Measurements from ENCODE around the gene DDRGK1.

The DDRGK1 gene

GRCh38 chr20:3175270-3175669 lies 29.2 kb downstream of the DDRGK1 start:
- H3K27ac ChIP-seq, result no peak overlapping the region
- TF ChIP-seq, protein P1, sequence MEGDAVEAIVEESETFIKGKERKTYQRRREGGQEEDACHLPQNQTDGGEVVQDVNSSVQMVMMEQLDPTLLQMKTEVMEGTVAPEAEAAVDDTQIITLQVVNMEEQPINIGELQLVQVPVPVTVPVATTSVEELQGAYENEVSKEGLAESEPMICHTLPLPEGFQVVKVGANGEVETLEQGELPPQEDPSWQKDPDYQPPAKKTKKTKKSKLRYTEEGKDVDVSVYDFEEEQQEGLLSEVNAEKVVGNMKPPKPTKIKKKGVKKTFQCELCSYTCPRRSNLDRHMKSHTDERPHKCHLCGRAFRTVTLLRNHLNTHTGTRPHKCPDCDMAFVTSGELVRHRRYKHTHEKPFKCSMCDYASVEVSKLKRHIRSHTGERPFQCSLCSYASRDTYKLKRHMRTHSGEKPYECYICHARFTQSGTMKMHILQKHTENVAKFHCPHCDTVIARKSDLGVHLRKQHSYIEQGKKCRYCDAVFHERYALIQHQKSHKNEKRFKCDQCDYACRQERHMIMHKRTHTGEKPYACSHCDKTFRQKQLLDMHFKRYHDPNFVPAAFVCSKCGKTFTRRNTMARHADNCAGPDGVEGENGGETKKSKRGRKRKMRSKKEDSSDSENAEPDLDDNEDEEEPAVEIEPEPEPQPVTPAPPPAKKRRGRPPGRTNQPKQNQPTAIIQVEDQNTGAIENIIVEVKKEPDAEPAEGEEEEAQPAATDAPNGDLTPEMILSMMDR (IDR thresholded peaks at IDR 0.05), result no peak
- no peak for TF ChIP-seq ZFX (IDR thresholded peaks at IDR 0.05; ENCODE audit: borderline replicate concordance)

GRCh38 chr20:3174442-3175261 lies 29.8 kb downstream of the DDRGK1 start:
- no peak for TF ChIP-seq ZFX (IDR thresholded peaks at IDR 0.05; ENCODE audit: borderline replicate concordance)
- TF ChIP-seq, protein P1 (IDR thresholded peaks at IDR 0.05), result no peak
- H3K27ac ChIP-seq, result no peak overlapping the region

DNA sequence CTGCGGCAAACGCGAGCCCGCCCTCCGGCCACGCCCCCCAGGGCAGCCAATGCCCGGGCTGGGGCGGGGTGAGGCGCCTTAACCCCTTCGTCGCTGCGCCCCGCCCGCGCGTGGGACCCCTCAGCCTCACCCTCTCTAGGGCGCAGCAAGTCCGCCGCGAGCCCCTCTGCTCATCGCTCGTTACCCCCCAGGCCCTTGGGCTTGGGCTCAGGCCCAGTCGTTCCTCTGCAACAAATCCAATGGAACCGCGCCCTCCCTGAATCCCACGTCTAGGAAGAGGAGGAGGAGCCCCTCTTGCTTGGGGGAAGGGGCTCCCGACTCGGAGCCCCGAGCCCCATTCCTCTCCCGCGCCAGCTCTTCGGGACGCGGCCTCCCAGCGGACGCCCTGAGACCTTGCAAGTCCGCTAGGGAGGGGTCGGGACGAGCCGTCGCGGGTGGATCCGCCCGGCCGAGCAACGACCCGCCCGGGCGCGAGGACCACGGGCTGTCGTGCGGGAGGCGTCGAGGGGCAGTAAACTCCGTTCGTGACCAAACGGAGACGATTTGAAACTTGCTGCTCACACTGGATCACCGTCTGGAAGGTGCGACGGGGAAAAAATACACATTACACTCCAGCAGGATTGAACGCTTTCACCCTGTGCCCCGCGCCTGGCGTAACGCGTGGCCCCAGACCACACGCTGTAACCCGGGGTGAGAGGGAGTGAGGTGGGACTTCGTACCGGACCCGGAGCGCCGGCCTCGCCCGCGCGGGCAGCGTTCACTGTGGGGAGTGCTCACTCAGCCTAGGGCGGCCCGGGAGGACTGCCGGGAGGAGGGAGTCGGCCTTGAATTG lies 30.7 kb downstream of the DDRGK1 start:
- TF ChIP-seq ZFX (IDR thresholded peaks at IDR 0.05; ENCODE audit: borderline replicate concordance), result no peak
- TF ChIP-seq, protein P1 (IDR thresholded peaks at IDR 0.05), result peak; percentile 17
- no peak overlapping the region for H3K27ac ChIP-seq

DNA sequence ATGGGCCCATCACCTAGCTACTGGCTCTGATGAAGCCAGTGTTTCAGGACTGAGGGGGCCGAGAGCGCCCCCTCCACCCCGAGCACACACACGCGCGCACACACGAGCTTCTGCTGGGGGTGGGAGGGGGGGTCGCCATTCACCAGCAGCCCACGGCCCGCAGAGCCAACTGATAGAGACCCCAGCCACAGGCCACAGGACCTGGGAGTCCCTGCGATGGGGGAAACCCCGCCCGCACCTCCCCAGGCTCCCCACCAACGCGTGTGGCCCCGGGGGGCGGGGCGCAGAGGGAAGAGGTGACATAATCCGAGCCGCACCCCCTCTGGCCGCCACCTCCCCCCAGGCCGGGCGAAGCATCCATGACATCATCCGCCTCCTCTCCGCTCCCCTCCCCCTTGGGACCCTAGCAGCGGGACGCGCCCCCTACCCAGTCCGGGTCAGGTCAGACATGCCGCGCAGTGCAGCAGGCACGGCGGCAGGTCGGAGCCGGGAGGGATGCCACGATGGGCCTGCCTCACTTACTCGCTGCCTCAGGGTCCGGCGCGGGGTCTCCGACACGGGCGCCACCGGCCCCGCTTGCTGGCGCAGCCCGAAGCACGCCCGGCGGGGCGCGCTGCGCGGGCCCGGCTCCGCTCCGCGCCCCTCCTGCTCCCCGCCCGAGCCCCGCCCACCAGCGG lies 31.4 kb downstream of the DDRGK1 start, which contains the start of gene LZTS3:
Gene LZTS3 (minus strand): TSS at position 617 of the 677 bp plus-strand sequence. CDS start 6,386 bp downstream, outside the sequence.
- TF ChIP-seq ZFX (IDR thresholded peaks at IDR 0.05; ENCODE audit: borderline replicate concordance), result no peak
- TF ChIP-seq, protein P1 (IDR thresholded peaks at IDR 0.05), result no peak
- no peak within 1 kb of the TSS for H3K27ac ChIP-seq

DNA sequence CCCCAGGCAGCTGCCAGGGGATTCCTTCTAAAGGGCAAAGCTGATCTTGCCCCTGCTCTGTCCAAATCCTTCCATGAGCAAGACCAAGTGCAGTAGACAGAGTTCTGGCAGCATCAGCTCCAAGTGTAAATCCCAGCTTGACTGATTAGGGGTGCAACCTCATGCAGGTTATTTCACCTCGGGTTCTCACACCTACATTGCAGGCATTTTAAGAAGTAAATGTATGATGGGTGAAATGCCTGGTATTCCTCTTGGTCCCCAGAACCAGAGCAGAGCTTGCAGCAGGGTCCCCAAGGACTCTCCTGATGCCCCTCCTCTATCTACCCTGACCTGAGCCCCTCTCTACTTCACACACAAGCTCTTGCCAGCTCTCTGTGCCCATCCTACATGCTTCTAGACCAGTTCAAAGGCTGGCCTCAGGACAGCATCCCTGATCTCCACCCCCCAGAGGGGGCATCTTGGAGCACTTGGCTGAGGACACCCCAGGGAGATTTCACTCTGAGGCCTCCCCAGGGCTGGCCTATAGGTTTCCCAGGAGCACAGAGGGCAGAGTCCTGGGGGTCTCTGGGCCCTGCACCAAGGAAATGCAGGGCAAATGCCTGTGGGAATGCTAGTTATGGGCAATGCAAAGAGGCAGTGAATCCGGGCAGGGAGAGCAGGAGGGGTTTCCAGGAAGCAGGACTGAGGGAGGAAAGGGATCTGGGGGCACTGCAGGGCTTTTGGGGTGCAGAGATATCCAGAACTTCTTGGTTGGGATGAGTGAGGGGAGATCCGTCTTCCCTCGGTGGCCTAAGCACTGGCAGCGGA lies 32.2 kb downstream of the DDRGK1 start:
- H3K27ac ChIP-seq, result no peak overlapping the region
- TF ChIP-seq, protein P1 (IDR thresholded peaks at IDR 0.05), result no peak
- no peak for TF ChIP-seq ZFX (IDR thresholded peaks at IDR 0.05; ENCODE audit: borderline replicate concordance)

DNA sequence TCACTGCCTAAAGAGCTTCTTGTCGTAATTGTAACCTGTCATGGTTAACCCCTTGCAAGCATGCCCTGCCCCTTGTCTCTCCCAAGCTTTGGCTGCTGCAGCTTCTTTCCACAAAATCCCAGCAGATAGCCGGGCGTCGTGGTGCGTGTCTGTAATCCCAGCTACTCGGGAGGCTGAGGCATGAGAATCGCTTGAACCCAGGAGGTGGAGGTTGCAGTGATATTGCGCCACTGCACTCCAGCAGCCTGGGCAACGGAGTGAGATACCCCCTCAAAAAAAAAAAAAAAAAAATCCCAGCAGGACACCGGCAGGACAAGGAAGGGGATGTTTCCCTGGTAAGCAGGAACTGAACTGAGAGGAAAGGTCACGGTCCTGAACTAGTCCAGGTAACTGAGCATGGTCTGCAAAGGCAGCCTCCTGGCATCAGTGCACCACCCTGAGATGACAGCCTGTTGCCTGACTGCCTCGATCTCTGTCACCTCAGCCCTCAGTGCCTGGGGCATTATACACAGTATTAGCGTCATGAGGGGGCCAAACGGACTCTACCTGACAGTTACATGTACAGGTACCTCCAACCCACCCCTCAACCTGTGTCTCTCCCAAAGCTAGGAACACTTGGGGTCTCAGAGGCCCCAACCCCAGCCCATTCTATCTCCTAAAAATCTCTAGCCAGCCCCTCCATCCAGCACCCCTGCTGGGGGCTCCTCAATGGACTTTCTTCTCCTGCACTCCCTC lies 32.9 kb downstream of the DDRGK1 start:
- no peak for TF ChIP-seq ZFX (IDR thresholded peaks at IDR 0.05; ENCODE audit: borderline replicate concordance)
- TF ChIP-seq, protein P1 (IDR thresholded peaks at IDR 0.05), result no peak

More for the DNA sequence above, 32.9 kb downstream of the DDRGK1 start:
- H3K27ac ChIP-seq, result no peak overlapping the region

Measured in 22Rv1 (cell line).